Fibroblast of skin of right biceps (primary cell): Measurements from ENCODE around the gene CELSR1.
"Not testable (repeated sequence)": the region's sequence is repeated elsewhere in the genome, so short reads cannot be mapped to it uniquely, and the experiment has no call there.

Source experiments
- DNase-seq: peaks from one replicate; pipeline ENCODE4 v3.0.0-alpha.2; 2013

CELSR1 gene

DNA sequence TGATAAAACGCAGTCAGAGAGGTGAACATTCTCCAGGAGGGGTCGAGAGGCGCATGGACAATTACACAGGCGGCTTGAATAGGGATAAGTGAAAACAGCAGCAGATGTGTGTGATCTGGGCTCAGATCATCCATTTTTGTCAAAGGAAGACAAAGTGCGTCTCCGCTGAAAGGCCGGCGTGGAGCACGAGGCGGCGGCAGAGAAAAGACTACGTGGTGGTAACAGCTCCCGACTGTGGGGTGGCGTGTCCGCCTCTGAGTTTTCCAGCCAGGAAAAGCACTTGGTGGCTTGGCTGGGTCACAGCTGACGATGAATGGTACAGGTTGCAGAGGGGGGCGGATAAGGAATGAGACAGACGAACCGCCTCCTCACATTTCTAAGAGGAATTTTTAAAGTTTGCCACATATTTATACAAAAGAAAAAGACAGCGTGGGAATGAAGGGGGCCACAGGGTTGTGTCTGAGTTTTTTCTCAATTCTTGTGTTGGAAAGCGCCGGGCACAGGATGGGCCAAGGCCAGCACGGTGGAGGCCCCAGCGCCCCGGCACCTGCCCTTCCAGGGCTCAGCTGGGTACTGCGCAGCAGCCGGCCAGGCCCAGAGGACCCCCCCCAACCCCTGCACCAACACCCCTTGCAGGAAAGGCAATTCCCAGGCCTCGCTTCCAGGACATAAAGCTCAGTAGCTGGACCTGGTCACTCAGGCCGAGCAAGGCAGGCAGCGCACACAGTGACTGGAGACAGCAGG, 121.5 kb downstream of the CELSR1 start:
- peak; percentile 5 for DNase-seq

- DNase-seq: no peak
Measured at GRCh38 chr22:46414704-46415103, 122.7 kb downstream of the CELSR1 start.

- no peak for DNase-seq
Measured at GRCh38 chr22:46413725-46414379, 123.6 kb downstream of the CELSR1 start.

DNA sequence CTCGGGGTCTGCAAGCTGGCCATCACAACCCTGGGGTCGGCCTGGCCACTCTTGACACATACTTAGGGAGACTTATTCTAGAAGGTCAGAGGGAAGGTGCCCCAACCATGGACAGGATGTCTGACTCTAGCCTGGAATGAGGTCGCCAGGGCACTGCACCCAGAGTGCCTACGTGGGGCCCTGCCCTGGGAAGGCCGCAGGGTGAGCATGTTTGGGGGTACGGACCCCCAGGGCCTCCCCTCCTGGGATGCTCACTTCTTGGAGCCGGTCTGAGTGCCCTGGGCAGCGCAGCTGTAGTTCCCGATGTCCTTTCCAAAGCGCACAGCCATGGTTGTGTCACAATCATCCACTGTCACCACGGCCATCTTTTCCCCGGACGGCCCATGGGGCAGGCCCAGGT, 126.1 kb downstream of the CELSR1 start:
- no peak for DNase-seq

DNA sequence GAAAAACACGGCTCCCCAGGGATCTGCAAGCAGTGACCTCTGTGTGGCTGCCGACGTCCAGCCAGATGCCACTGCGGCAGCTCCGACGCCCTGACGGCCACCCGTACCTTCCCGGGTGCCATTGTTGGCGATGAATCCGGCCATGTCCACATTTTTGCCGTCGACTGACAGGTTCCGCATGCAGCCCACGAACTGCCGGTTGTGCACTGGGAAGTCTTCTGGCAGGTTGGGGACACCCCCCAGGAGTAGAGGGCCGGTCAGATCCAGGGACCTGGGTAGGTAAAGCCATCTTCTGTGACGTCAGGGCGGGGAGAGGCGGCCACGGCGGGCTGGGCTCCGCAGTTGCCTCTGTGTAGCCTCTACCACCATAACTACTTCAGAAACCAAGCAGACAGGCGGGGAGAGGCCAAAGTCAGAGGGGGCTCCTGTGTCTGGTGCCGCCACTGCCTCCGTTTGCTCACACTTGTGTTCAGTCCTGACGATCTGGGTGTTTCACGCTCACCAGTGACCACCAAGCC, 127.1 kb downstream of the CELSR1 start:
- DNase-seq: no peak

DNA sequence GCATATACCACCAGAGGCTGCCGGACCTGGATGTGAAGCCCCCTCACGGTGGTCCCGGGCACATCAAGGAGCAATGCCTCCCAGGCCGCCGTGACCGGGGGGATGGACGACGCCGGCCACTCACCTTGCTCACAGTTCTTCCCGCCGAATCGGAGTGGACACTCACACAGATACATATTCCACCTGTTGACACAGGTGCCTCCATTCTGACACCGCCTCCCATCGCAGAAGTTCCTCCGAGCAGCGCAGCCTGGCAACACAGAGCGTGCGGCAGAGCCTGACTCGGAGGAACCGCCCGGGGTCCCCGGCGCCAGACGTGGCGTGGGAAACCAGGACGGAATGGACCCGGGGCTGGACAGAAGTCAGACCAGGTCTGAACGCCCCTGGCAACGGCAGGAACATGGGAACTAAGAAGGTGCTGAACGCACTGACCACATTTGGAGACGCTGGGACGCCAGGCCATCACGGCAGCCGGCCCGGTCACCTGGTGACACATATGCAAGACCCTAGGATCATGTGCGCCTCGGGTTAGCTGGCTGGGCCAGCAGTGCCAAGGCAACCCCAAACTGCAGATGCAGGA, 127.7 kb downstream of the CELSR1 start:
- DNase-seq: no peak

GRCh38 chr22:46408568-46409506, 128.6 kb downstream of the CELSR1 start:
- DNase-seq: no peak

- no peak for DNase-seq
Measured at GRCh38 chr22:46407748-46408147, 129.7 kb downstream of the CELSR1 start.

DNA sequence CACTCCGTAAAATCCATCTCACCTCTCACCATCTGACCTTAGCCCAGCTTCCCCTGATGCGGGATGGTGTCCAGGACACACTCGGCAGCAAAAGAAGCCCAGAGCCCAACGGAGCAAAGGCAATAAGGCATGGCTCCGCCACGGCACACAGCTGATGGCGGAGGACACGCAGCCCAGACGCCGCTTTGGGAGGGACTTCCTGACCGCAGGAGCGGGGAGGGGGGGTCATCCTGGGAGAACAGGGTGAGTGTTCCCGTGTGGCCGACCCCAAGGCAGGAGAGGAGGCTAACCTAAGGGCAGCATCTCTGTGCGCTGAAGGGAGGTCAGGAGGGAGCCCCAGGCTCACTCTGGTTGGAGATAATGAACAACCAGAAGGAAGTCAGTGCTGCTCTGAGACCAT, 130.6 kb downstream of the CELSR1 start:
- DNase-seq: no peak

DNA sequence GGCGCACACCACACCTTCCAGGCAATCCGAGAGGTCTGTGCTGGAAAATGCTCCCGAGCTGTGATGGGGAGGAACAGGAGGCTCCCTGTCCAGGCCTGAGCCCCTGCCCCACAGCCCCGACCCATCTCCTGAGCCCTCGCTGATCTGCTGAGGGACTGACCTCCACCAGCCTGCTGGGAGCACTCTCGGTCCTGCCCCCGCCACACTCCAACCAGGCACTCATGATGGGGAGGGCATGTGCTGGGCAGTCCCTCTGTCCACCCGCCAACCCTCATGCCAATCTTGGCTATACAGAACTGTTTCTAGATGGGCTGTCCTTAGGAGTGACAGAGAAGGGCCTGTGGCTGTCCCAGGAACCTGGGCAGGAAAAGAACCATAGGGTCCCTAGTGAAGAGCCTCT, 131.1 kb downstream of the CELSR1 start:
- no peak for DNase-seq

GRCh38 chr22:46405901-46406300, 131.5 kb downstream of the CELSR1 start:
- DNase-seq: no peak

DNA sequence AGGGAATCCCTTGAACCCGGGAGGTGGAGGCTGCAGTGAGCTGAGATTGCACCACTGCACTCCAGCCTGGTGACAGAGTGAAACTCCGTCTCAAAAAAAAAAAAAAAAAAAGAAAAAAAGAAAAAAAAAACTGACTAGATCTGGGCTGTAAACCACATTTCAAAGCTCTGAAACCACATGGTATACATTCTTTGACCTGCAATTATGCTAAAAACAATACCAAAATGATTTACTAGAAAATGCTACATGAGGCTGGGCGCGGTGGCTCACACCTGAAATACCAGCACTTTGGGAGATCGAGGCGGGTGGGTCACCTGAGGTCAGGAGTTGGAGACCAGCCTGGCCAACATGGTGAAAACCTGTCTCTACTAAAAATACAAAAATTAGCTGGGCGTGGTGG, 133.5 kb downstream of the CELSR1 start:
- not testable (repeated sequence) for DNase-seq

- no peak for DNase-seq
Measured at GRCh38 chr22:46402505-46402904, 134.9 kb downstream of the CELSR1 start.

GRCh38 chr22:46401370-46401769, 136.1 kb downstream of the CELSR1 start:
- no peak for DNase-seq

DNA sequence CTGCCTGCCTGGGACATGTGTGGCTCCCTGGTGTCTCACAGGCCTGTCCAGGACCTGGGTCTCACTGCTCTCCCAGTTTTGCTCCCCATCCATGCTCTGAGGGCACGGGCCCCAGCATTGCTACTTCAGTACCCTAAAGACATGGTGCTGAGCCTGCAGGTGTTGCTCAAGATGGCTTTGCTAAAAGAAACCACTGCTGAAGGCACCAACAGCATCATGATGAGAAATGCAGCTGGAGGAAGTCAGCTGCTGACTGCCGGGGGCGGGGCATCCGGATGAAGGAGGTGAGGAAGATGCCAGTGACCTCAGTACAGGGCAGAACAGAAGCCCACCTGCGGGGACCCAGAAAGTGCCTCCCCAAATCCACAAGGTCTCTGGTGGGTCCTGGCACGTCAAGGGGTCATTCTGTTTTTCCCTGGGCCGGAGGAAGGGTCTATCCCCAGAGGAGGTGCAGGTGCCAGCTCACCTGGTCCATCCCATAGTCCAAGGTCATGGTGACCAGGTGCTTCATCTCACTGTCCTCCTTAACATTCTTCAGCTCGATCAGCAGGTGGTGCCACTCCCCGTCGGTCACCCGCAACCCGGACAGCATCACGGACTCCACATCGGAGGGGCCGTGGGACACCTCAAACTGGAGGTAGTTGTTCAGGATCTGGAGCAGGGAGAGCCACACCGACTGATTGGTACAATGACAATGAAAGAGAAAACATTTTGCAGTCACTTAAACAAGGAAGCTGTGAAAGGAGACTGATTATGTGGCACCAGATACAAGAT, 138.0 kb downstream of the CELSR1 start:
- DNase-seq: no peak

DNA sequence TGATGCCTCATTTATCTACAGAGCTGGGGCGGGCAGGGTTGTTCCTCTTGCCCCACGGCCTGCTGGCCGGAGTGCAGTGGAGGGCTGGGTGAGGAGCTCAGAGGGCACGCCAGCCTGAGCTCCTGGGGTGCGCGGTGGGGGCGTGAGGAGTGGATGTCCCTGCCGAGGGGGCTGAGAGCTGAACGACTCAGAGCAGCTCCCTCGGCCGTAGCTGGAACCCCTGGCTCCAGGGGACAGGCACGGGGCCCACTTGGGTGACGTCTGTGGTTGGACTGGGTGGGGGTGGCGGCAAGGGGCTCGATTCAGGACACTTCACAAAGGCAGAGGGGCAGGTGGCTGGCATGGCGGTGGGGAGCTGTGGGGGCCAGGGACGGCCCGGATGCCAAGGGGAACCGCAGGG, 139.5 kb downstream of the CELSR1 start:
- no peak for DNase-seq

DNA sequence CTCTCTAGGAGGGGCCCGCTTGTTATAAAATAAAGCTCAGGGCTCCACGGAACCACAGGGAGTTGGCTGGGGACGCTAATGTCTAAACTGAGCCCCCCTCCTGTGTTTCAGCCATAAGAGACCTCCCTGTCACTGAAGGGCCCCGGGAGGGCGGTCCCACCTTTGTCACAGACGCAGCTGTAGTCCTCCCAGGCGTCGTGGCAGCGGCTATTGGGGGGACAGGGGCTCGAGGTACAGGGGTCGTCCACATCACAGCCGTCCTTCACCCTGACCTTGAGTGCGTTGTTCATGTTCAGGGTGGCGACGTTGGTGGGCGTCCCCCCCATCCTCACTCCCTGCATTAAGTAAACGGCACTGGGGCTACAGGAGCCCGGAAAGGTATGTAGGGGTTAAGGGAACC, 139.9 kb downstream of the CELSR1 start:
- no peak for DNase-seq

- DNase-seq: not testable (repeated sequence)
Measured at GRCh38 chr22:46397049-46397448, 140.4 kb downstream of the CELSR1 start.

GRCh38 chr22:46395145-46395544, 142.3 kb downstream of the CELSR1 start:
- DNase-seq: no peak

DNA sequence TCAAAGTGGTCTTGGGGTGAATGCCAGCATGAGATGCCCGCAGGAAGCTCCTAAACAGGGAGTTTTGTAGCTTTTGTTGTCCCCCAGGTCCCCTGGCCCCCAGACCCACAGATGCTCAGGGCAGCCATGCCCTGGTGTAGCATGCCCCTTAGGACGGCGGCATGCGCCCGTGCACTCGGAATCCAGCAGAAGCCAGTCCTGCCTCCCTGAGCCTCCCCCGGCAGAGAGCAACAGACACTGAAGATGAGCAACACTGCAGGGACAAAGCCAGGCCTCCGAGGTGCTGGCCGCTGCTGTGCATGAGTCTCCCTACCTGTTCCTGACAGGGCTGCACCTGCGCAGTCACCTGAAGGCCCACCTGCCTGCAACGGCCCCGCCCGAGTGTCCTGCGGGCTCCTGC, 142.8 kb downstream of the CELSR1 start:
- no peak for DNase-seq

GRCh38 chr22:46393873-46394272, 143.5 kb downstream of the CELSR1 start:
- no peak for DNase-seq
